Measurements from ENCODE around the gene BRSK2. TPM values are rescaled to one million over a fixed set of nuclear protein-coding genes. Genes with fewer than 3 reads are reported as not detected.

BRSK2 gene
- total RNA-seq, 1 experiment from 2014 or later, result 32.2 TPM

- BruUV-seq (replicated peaks), result no TSS peak
- ChIA-PET POLR2A (interaction anchor here (0.6 to 2.3 kb wide), 2 partner anchors 7 to 682 kb away, joined by 7 to 14 read pairs; no protein-coding TSS in a partner anchor), CTCF (no interaction called here)
- Histone ChIP-seq H3K4me3 (ENCODE audit: low read depth in 2 of 2, low read length in 2 of 2) (no peak overlapping the region), H3K9me3 (ENCODE audit: control insufficient read depth, insufficient read depth, low read depth, low read length) (no peaks in the 10 kb centered on the region), H3K4me1 (ENCODE audit: control insufficient read depth, insufficient read depth, low read length) (peaks cover 41% of the 10 kb centered on the region), H3K36me3 (ENCODE audit: control insufficient read depth, insufficient read depth, low read length) (no peaks in the 10 kb centered on the region), H3K27me3 (ENCODE audit: control insufficient read depth, insufficient read depth, low read length) (no peaks in the 10 kb centered on the region), H3K27ac (ENCODE audit: low read length) (no peak overlapping the region)
- intact Hi-C loops (cut with micrococcal nuclease; ENCODE audit: unreplicated experiment), result no loop called here
- ATAC-seq, result no peak
- TF ChIP-seq POLR2AphosphoS5 (IDR thresholded peaks at IDR 0.05; ENCODE audit: low read depth, low read length), result no peak
- no peak for TF ChIP-seq SIN3A (IDR thresholded peaks at IDR 0.05; ENCODE audit: borderline replicate concordance, insufficient read depth, low read depth, low read length)
- TF ChIP-seq CTCF (IDR thresholded peaks at IDR 0.05), result no peak
- TF ChIP-seq TCF7L2 (IDR thresholded peaks at IDR 0.05; ENCODE audit: low read depth, low read length), result no peak
- TF ChIP-seq REST (IDR thresholded peaks at IDR 0.05; ENCODE audit: insufficient read depth in 1 of 2, low read depth in 2 of 2, low read length in 1 of 2), result no peak
- in situ Hi-C loops (cut with HindIII; ENCODE audit: low pct_unique_long_range_greater_than_20kb, low sequenced_read_pairs), result no loop called here
- DNase-seq (ENCODE audit: low read depth, low spot score), result no peak
These were observed 40.2 kb upstream of the BRSK2 start for GRCh38 chr11:1349327-1350041.

GRCh38 chr11:1350086-1350725, 39.5 kb upstream of the BRSK2 start:
- H3K27ac ChIP-seq (ENCODE audit: low read length), result peak overlapping the region; percentile 94
- H3K4me3 ChIP-seq (ENCODE audit: low read depth in 2 of 2, low read length in 2 of 2), result no peak overlapping the region
- DNase-seq (ENCODE audit: low read depth, low spot score), result no peak
- H3K9me3 ChIP-seq (ENCODE audit: control insufficient read depth, insufficient read depth, low read depth, low read length), result no peaks in the 10 kb centered on the region
- no TSS peak for BruUV-seq (replicated peaks)
- intact Hi-C loops (cut with micrococcal nuclease; ENCODE audit: unreplicated experiment) (no loop called here), in situ Hi-C loops (cut with HindIII; ENCODE audit: low pct_unique_long_range_greater_than_20kb, low sequenced_read_pairs) (no loop called here)
- ATAC-seq, result no peak
- no peaks in the 10 kb centered on the region for H3K36me3 ChIP-seq (ENCODE audit: control insufficient read depth, insufficient read depth, low read length)
- CTCF ChIA-PET, result interaction anchor here (1.1 kb wide), 1 partner anchor 197 kb away, joined by 3 read pairs; no protein-coding TSS in a partner anchor
- no peaks in the 10 kb centered on the region for H3K27me3 ChIP-seq (ENCODE audit: control insufficient read depth, insufficient read depth, low read length)
- no peak for TF ChIP-seq TCF7L2 (IDR thresholded peaks at IDR 0.05; ENCODE audit: low read depth, low read length)
- TF ChIP-seq POLR2AphosphoS5 (IDR thresholded peaks at IDR 0.05; ENCODE audit: low read depth, low read length), result no peak
- no peak for TF ChIP-seq CTCF (IDR thresholded peaks at IDR 0.05)
- no peak for TF ChIP-seq REST (IDR thresholded peaks at IDR 0.05; ENCODE audit: insufficient read depth in 1 of 2, low read depth in 2 of 2, low read length in 1 of 2)
- TF ChIP-seq SIN3A (IDR thresholded peaks at IDR 0.05; ENCODE audit: borderline replicate concordance, insufficient read depth, low read depth, low read length), result no peak
- POLR2A ChIA-PET, result interaction anchor here (0.6 to 2.3 kb wide), 4 partner anchors 8 to 683 kb away, joined by 3 to 14 read pairs (median 7); no protein-coding TSS in a partner anchor
- H3K4me1 ChIP-seq (ENCODE audit: control insufficient read depth, insufficient read depth, low read length), result peaks cover 43% of the 10 kb centered on the region
